ENCODE measurements around the gene RARRES2. TPM values are rescaled to one million over a fixed set of nuclear protein-coding genes. Genes with fewer than 3 reads are reported as not detected.

RARRES2 gene
- total and polyA plus RNA-seq, 2 of the 13 experiments (the other 11 are each of a cell fraction or from before 2014, with no cell fraction given) = 134 to 172 TPM

DNA sequence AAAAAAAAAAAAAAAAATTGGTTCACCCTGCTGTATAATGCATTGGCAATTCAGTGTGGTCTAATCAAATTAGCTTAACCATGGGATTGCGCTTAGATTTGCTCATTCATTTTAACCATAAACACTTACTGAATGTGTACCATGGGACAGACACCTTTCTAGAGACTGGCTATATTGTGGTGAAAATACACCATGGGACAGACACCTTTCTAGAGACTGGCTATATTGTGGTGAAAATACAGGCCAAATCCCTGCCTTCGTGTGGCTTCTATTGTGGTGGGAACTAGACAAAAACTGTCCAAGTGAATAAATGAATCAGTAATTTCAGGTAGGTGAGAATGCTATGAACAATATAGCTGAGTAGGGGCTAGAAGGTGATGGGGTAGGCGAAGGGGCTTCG lies 17.0 kb upstream of the RARRES2 start:
- Histone ChIP-seq H2AFZ (ENCODE audit: low read length) (no peak overlapping the region), H3K9me3 (ENCODE audit: low read length) (no peaks in the 10 kb centered on the region), H3K36me3 (replicated peaks in 1 of 2; ENCODE audit: control insufficient read depth in 1 of 2, insufficient read depth in 2 of 2, low read length in 2 of 2) (no peaks in the 10 kb centered on the region), H3K9ac (ENCODE audit: insufficient read depth, low read depth, low read length) (no peak overlapping the region), H3K4me3 (replicated peaks in 1 of 3; ENCODE audit: insufficient read depth in 1 of 3, low read depth in 2 of 3, low read length in 3 of 3) (no peak overlapping the region), H3K4me1 (ENCODE audit: insufficient read depth, low read length) (peaks cover 68% of the 10 kb centered on the region), H4K20me1 (ENCODE audit: insufficient read depth, low read length) (no peaks in the 10 kb centered on the region), H3K79me2 (ENCODE audit: insufficient read depth, low read length) (no peaks in the 10 kb centered on the region), H3K27ac (ENCODE audit: extremely low read length, insufficient read depth, low read length) (no peak overlapping the region), H3K4me2 (ENCODE audit: low read depth, low read length) (no peak overlapping the region), H3K27me3 (ENCODE audit: control insufficient read depth in 1 of 2, insufficient read depth in 2 of 2, low read length in 2 of 2) (no peaks in the 10 kb centered on the region)
- ChIA-PET POLR2A (interaction anchor here (1.2 to 1.4 kb wide), 3 partner anchors 11 to 30 kb away, joined by 3 to 5 read pairs (median 5); partner anchors contain the start of gene REPIN1), CTCF (ENCODE audit: low intra/inter-chr PET ratio, low total read pairs) (interaction anchor here (4.3 kb wide), 1 partner anchor 31 kb away, joined by 45 read pairs; no protein-coding TSS in a partner anchor)
- DNase-seq (ENCODE audit: low spot score) (no peak), FAIRE-seq (no peak), ATAC-seq (no peak)
- WGBS (ENCODE audit: low lambda C conversion rate) = 82% methylated on average over 4 of the region's 4 CpGs
- TF ChIP-seq RBFOX2 (IDR thresholded peaks at IDR 0.05; ENCODE audit: low read depth, low read length) (no peak), PCBP1 (IDR thresholded peaks at IDR 0.05; ENCODE audit: borderline replicate concordance, low read depth, low read length) (no peak), ZNF747 (CRISPR knock-in tag; IDR thresholded peaks at IDR 0.05; ENCODE audit: borderline replicate concordance) (no peak), EP300 (IDR thresholded peaks at IDR 0.05; ENCODE audit: low read depth in 2 of 2, low read length in 2 of 2) (no peak), EP300 (CRISPR knock-in tag; IDR thresholded peaks at IDR 0.05; ENCODE audit: borderline replicate concordance) (no peak), NFE2 (CRISPR knock-in tag; IDR thresholded peaks at IDR 0.05) (no peak), RXRA (CRISPR knock-in tag; IDR thresholded peaks at IDR 0.05) (no peak), ZNF441 (CRISPR knock-in tag; IDR thresholded peaks at IDR 0.05; ENCODE audit: borderline replicate concordance) (no peak)
- TF ChIP-seq, protein P1, sequence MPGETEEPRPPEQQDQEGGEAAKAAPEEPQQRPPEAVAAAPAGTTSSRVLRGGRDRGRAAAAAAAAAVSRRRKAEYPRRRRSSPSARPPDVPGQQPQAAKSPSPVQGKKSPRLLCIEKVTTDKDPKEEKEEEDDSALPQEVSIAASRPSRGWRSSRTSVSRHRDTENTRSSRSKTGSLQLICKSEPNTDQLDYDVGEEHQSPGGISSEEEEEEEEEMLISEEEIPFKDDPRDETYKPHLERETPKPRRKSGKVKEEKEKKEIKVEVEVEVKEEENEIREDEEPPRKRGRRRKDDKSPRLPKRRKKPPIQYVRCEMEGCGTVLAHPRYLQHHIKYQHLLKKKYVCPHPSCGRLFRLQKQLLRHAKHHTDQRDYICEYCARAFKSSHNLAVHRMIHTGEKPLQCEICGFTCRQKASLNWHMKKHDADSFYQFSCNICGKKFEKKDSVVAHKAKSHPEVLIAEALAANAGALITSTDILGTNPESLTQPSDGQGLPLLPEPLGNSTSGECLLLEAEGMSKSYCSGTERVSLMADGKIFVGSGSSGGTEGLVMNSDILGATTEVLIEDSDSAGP (CRISPR knock-in tag; IDR thresholded peaks at IDR 0.05; ENCODE audit: borderline replicate concordance) = no peak
- in situ Hi-C loops (cut with HindIII; ENCODE audit: extremely low pct_ligation_motif_present, low pct_unique_long_range_greater_than_20kb) (no loop called here), intact Hi-C loops (cut with micrococcal nuclease; ENCODE audit: unreplicated experiment) (loop anchor here (5.0 to 10.0 kb wide), 2 partner anchors 36 to 74 kb away; partner anchors contain the start of genes ACTR3C and LRRC61)
- no TSS peak for BruUV-seq (replicated peaks)

Measured in HepG2 (cell line).